Renal cortex interstitium (tissue), 15 donors: ENCODE data around the gene ALG10B. TPM values are rescaled to one million over a fixed set of nuclear protein-coding genes. Genes with fewer than 3 reads are reported as not detected.
"Not testable (repeated sequence)": the region's sequence is repeated elsewhere in the genome, so short reads cannot be mapped to it uniquely, and the experiment has no call there.

ENCODE experiments used
- DNase-seq, 11 donors: peaks; one replicate each; pipeline ENCODE4 v3.0.0-alpha.2; 2013; ENCODE audit warnings: low read depth in 9 of 11, low spot score in 4 of 11; ENCODE audit errors: extremely low read depth in 1 of 11
- long read RNA-seq, 16 experiments: transcript quantifications; one replicate each; lab custom pipeline, GENCODE V29; 2026
- polyA plus RNA-seq, 3 donors: library from polyadenylated mRNA; unstranded; fragments of 120-200 nt; gene quantifications; one replicate each; pipeline ENCODE4 v1.2.1, GENCODE V29; 2013; ENCODE audit not compliant: insufficient read length in 3 of 3

ALG10B gene, protein sequence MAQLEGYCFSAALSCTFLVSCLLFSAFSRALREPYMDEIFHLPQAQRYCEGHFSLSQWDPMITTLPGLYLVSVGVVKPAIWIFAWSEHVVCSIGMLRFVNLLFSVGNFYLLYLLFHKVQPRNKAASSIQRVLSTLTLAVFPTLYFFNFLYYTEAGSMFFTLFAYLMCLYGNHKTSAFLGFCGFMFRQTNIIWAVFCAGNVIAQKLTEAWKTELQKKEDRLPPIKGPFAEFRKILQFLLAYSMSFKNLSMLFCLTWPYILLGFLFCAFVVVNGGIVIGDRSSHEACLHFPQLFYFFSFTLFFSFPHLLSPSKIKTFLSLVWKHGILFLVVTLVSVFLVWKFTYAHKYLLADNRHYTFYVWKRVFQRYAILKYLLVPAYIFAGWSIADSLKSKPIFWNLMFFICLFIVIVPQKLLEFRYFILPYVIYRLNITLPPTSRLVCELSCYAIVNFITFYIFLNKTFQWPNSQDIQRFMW
- polyA plus RNA-seq: 10 to 100 TPM; 11.1 to 13.9 (median 12.9) TPM
- long read RNA-seq, donor 1: 0 reads
- long read RNA-seq, donor 2, full-length matches to known transcripts: 1 of 1 reads
- long read RNA-seq, donor 2, partial matches to known transcripts: 0 of 1 reads
- long read RNA-seq, donor 2, other reads (novel, unspliced or antisense): 0 of 1 reads
- long read RNA-seq, donor 3, full-length matches to known transcripts: 4 of 4 reads
- long read RNA-seq, donor 3, partial matches to known transcripts: 0 of 4 reads
- long read RNA-seq, donor 3, other reads (novel, unspliced or antisense): 0 of 4 reads
- long read RNA-seq, donor 4, full-length matches to known transcripts: 2 of 2 reads
- long read RNA-seq, donor 4, partial matches to known transcripts: 0 of 2 reads
- long read RNA-seq, donor 4, other reads (novel, unspliced or antisense): 0 of 2 reads
- long read RNA-seq, donor 5: 0 reads
- long read RNA-seq, donor 6, full-length matches to known transcripts: 1 of 1 reads
- long read RNA-seq, donor 6, partial matches to known transcripts: 0 of 1 reads
- long read RNA-seq, donor 6, other reads (novel, unspliced or antisense): 0 of 1 reads
- long read RNA-seq, donor 7, partial matches to known transcripts: 0 of 2 reads
- long read RNA-seq, donor 7, other reads (novel, unspliced or antisense): 0 of 2 reads
- long read RNA-seq, donor 8, partial matches to known transcripts: 0 of 1 reads
- long read RNA-seq, donor 8, other reads (novel, unspliced or antisense): 0 of 1 reads
- long read RNA-seq, donor 9, full-length matches to known transcripts: 2 of 2 reads
- long read RNA-seq, donor 9, partial matches to known transcripts: 0 of 2 reads
- long read RNA-seq, donor 9, other reads (novel, unspliced or antisense): 0 of 2 reads
- long read RNA-seq, donor 10: 0 reads
- long read RNA-seq, donor 11, full-length matches to known transcripts: 1 of 1 reads
- long read RNA-seq, donor 11, partial matches to known transcripts: 0 of 1 reads
- long read RNA-seq, donor 11, other reads (novel, unspliced or antisense): 0 of 1 reads
- long read RNA-seq, donor 12, partial matches to known transcripts: 0 of 1 reads
- long read RNA-seq, donor 12, other reads (novel, unspliced or antisense): 0 of 1 reads
- long read RNA-seq, donor 13: 0 reads
- long read RNA-seq, donor 14: 0 reads
- long read RNA-seq, donor 15, full-length matches to known transcripts: 3 of 3 reads
- long read RNA-seq, donor 15, partial matches to known transcripts: 0 of 3 reads
- long read RNA-seq, donor 15, other reads (novel, unspliced or antisense): 0 of 3 reads
- long read RNA-seq, donor 16, full-length matches to known transcripts: 3 of 3 reads
- long read RNA-seq, donor 16, partial matches to known transcripts: 0 of 3 reads
- long read RNA-seq, donor 16, other reads (novel, unspliced or antisense): 0 of 3 reads

DNA sequence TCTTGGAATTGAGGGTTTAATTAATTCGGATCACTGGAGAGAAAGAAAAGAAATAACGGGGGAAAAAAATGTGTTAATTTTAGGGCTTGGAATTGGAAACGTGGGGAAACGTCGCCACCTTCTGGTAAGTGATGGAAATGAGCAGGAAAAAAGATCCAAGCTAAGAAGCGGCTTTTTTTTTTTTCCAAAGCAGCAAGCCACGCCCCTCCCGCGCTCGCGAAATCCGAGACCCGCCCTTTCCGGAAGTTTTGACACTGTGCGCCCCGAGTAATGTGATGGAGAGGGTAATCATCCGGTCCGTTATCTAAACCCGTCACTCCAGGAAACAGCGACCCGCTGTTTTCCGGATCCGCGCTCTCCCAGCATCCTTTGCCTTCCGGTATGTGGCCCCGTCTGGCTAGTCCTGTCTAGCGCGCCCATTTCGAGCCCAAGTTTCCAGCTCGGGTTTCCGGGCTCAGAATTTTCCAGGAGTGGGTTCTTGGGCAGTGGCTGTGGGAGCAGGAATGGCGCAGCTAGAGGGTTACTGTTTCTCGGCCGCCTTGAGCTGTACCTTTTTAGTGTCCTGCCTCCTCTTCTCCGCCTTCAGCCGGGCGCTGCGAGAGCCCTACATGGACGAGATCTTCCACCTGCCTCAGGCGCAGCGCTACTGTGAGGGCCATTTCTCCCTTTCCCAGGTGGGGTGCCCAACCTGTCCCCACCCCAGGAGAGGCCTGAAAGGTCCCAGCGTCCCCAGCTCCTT, at the start of gene ALG10B:
Gene ALG10B (plus strand): TSS at position 384 of the 739 bp plus-strand sequence. CDS start 120 bp downstream, at position 504.
- peak; percentile 90 to 97 (median 93) for DNase-seq

DNA sequence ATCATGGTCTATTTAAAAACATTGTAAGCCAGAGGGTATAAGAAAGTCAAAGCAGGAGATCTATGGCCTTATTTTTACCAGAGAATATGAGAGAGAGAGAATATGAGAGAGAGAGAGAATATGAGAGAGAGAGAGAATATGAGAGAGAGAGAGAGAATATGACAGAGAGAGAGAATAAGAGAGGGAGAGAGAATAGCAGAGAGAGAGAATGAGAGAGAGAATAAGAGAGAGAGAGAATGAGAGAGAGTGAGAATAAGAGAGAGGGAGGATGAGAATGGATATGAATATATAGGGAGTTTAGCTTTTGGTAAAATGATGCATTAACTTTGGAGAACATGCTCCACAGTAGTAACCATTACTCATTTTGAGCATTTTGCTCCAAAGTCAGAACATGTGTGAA, 48.0 kb upstream of the ALG10B start:
- no peak for DNase-seq

DNA sequence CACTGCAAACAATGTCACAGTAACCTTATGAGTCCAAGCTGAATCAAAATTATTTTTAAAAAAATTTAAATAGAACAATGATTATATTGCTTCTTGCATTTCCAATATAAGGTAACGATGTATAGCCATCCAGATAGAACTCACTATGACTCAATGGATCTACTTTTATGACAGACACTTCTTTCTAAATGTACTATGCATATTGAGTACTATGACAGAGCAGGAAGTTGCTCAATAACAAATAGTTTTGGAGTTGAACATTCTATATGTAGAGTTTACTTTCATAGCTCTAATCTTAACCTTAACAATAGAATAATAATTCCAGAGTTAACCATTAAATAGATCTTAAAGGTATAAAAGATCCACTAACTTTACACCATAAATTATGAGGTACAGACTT, 46.7 kb upstream of the ALG10B start:
- DNase-seq: no peak

DNA sequence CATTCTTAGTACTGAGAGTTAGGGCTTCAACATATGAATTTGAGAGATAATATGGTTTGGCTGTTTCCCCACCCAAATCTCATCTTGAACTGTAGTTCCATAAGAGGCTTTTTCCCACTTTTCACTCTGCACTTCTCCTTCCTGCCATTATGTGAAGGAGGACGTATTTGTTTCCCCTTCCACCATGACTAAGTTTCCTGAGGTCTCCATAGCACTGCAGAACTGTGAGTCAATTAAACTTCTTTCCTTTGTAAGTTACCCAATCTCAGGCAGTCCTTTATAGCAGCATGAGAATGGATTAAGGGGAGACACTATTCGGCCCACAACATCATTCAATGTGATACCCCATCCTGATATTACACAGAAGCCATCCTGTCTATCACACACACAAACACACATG, 36.8 kb upstream of the ALG10B start:
- DNase-seq: no peak

DNA sequence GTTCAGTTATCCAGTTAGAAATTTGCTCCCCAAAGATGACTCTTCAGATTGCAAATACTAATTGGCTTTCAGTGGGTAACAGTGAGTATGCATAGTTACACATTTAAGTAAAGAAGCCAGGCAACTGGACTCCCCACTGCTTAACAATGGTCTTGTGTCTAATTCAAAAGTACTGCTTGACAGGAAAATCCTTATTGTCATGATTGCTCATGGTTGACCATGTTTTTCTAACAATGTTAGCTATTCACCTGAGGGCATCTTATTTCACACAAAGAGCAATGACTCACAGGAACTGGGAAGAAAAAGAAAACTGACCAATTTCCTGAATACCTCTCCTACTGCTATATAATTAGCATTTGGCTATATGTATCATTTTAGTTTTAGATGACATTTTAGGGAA, 33.7 kb upstream of the ALG10B start:
- DNase-seq: no peak

DNA sequence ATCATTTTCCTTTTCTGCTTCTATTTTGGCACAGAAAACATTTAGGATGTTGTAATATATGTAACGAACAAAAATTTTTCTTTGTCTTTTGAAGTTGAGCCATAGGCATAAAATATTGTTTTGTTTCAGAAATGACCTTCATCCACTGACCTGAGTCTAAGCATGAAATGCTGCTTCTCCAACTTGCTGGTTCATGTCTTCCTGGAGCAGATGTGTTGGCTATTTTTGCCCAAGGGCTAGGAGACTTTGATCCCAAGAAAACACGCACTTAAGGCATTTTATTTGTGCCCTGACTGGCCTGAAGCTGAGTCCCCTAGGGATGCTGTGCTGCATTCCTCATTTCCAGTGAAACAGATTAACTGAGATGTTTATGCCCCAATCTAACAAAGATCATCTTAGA, 27.2 kb upstream of the ALG10B start:
- DNase-seq: no peak

DNA sequence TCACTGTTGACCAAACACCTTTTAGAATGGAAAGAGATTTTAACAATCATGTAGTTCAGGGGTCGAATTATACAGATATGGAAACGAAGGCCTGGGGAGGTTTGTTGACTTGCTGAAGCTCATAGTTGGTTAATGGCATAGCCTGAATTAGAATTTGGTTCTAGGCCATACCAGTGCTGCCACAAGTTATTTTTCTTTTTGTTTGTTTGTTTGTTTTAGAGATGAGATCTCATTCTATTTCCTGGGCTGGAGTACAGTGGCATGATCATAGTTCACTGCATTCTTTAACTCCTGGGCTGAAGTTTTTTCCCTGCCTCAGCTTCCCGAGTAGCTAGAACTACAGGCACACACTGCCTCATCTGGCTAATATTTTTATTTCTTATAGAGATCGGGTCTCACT, 25.4 kb upstream of the ALG10B start:
- no peak for DNase-seq

DNA sequence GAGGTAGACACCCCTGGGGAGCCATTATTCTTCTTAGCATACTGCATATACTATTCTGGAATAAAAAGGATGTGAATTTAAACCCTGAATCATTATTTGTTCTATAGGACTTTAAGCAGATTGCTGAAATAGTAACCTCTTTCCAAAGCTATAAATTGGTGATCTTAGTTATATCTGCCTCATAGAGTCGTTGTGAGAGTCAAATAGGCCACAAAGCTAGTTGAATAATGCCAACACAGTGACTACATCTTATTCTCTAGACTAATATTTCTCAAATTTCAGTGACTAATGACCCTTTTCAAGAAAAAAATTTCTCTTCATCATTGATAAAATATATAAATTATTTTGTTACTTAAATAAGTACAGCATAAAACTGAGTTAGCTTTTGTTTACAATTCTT, 13.6 kb upstream of the ALG10B start:
- DNase-seq: not testable (repeated sequence)

DNA sequence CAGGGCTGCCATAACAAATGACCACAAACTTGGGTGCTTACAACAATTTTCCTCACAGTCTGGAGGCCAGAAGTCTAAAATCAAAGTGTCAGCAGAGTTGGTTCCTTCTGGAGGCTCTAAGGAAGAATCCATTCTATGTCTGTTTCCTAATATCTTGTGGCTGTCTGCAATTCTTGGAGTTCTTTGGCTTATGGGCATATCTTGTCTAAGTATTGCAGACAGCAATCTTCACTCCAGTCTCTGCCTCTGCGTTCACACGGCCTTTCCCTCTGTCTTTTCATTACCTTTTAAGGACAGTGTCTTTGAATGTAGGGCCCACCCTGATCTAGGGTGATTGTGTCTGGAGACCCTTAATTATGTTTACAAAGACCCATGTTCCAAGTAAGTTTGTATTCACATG, 5.4 kb downstream of the ALG10B start:
- not testable (repeated sequence) for DNase-seq

DNA sequence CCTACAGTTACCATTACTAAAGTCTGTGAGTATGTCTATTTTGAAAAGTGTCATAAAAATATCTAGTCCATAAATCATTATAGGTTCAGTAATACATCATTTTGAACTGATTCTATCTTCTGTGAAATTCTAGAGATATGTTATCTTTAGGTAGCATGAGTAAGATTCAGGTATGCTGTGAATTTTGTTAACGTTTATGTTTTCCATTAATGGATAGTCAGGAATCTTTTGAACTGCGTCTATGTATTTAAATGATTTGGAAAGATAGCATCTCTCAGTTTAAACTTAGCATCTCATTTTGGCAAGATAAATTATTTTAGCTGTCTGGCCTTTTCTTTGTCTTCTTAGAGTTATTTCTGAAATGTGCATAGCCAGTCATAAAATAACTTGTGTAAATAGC, 8.3 kb downstream of the ALG10B start:
- no peak for DNase-seq

DNA sequence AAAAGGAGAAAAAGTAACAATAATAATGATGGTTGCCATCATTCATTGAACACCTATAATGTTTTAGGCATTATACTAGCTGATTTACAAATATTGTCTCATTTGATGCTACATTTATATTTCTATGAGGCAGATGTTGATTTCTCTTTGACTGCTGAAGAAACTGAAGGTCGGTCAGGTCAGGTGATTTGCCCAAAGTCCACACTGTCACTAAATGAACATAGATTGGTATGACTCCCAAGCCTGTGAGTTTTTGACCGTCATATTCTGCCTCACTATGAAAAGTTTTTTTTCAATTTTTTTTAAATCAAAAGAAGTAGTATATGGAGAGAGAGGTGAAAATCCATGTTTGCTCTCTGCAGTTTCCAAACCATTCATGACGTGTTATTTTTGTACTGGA, 10.8 kb downstream of the ALG10B start:
- no peak for DNase-seq

DNA sequence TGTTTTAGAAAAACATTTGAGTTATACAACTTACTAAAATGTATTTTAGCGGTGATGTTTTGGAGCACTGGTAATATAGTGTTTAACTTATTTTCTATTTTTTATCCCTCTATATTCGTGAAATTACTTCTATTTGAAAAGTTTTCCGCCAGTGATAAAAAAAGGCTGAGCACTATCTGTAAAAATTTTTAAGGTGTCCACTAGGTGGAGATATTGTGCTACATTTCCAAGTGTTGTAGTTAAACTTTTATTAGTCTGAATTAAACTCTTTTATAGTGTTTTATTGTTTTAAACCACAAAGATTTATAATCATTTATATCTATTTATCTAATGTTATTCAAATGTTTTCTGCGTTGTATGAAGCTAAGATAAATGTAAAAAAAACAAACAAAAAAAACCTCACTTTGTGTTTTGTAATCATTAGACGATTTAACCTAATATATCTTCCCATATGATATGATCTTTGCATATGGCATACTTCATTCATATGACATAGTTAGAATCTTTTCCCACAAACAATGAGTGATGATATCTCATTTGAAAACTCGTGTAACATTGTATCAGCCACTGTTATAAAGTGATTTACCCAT, 11.8 kb downstream of the ALG10B start:
- peak in 6 of 11 donors; percentile 2 to 25 (median 6) for DNase-seq

DNA sequence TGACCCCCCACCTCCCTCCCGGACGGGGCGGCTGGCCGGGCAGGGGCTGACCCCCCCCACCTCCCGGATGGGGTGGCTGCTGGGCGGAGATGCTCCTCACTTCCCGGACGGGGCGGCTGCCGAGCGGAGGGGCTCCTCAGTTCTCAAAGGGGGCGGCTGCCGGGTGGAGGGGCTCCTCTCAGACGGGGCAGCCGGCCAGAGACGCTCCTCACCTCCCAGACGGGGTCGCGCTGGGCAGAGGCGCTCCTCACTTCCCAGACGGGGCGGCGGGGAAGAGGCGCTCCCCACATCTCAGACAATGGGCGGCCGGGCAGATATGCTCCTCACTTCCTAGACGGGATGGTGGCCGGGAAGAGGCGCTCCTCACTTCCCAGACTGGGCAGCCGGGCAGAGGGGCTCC, 13.8 kb downstream of the ALG10B start:
- DNase-seq: not testable (repeated sequence)

DNA sequence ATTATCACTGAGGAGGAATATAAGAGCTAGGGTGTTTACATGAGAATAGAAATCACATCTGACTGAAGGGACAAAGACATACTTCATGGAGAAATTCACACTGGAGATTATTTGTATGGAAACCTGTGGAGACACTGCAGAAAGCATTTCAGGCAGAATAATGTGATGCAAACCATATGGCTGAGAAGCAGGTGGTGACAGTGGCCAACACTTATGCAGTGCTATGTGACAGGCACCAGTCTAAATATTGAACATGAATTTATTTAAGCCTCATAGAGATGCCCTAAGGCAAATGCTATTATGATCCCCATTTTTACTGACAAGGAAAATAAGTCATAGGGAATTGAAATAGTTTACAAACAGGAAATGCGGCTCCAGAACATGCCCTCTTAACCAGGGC, 16.2 kb downstream of the ALG10B start:
- no peak for DNase-seq

DNA sequence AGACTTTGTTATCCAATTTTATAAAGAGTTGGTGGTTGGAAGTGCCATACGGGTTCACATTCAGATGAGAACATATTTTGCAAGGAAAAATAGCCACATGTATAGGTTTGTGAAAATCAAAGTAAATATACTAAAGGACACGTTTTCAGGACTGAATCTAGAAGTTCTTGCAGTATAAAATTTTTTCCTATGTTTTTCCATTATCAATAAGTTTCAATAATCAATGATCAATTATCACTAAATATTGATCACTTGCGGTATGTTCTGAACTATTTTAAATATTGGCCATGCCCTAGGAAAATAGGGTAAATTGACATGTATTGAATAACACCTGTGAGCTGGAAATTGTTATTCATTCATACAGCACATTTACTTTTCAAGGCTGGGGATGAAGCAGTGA, 25.9 kb downstream of the ALG10B start:
- DNase-seq: no peak

DNA sequence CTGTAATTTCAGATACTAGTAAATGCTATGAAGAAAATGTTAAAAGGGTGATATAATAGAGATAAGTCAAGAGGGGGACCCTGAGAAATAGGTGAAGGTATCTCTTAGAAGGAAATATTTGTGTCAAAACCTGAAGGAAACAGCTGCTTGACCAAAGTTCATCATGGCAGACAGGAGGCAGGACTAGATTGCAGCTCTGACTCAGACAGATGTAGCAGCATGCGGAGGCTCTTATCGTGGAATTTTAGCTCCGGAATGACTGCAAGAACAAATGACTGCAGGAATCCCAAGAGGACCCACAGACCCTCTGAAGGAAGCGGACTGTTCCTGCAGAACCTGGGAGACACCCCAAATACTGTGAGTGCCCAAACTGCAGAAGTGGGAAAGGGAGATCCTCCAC, 26.7 kb downstream of the ALG10B start:
- not testable (repeated sequence) for DNase-seq

DNA sequence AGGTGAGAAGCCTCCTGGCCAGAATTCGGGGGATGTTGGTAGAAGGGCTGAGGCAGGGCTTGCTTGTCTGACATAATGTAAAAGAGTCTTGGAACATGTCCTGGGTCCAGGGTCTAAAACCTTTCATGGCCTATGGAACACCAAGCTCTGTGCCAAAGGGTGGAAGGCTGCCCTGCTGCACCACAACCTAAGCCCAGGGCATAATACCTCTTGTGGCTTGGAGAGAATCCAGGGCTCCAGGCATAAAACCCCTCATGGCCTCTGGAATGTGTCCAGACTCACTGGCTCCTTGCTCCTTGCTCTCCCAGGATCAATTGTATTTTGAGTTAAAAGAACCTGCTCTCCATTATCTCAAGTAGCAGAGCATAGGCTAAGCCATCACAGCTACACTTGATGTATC, 27.3 kb downstream of the ALG10B start:
- not testable (repeated sequence) for DNase-seq
